Mucosa of stomach (tissue), 1 donor: ENCODE data around the gene RNF6.
A peak's percentile ranks its signal among the peaks of the same experiment; 100 is the strongest.
"Not testable (repeated sequence)": the region's sequence is repeated elsewhere in the genome, so short reads cannot be mapped to it uniquely, and the experiment has no call there.

ENCODE experiments used
- H3K27me3 ChIP-seq: one replicate; pipeline ENCODE4 v1.7.0; 2013; ENCODE audit warnings: mild to moderate bottlenecking, low read length; ENCODE audit not compliant: control insufficient read depth, insufficient read depth
- H3K36me3 ChIP-seq: one replicate; pipeline ENCODE4 v1.7.0; 2013; ENCODE audit warnings: low read length; ENCODE audit not compliant: control insufficient read depth, insufficient read depth
- H3K4me1 ChIP-seq: one replicate; pipeline ENCODE4 v1.7.0; 2013; ENCODE audit warnings: mild to moderate bottlenecking, low read length; ENCODE audit not compliant: control insufficient read depth, insufficient read depth
- H3K4me3 ChIP-seq: one replicate; pipeline ENCODE4 v1.7.0; 2013; ENCODE audit warnings: low read length
- H3K9ac ChIP-seq: one replicate; pipeline ENCODE4 v1.7.0; 2013; ENCODE audit warnings: mild to moderate bottlenecking, low read length, moderate library complexity
- H3K9me3 ChIP-seq: one replicate; pipeline ENCODE4 v1.7.0; 2013; ENCODE audit warnings: mild to moderate bottlenecking, low read length, moderate library complexity; ENCODE audit not compliant: control insufficient read depth
- donor health status: Pancreatic carcinoma.

RNF6 gene

GRCh38 chr13:26252006-26252405, 29.9 kb upstream of the RNF6 start:
- not testable (repeated sequence) for H3K9me3 ChIP-seq, H3K27me3 ChIP-seq, H3K36me3 ChIP-seq, H3K4me3 ChIP-seq, H3K4me1 ChIP-seq, H3K9ac ChIP-seq

- no peaks in the 10 kb centered on the region for H3K9me3 ChIP-seq
- peaks cover 3% of the 10 kb centered on the region for H3K4me1 ChIP-seq
- H3K4me3 ChIP-seq = no peak overlapping the region
- no peaks in the 10 kb centered on the region for H3K27me3 ChIP-seq
- H3K9ac ChIP-seq = no peak overlapping the region
- H3K36me3 ChIP-seq = no peaks in the 10 kb centered on the region
These were observed 27.4 kb upstream of the RNF6 start for GRCh38 chr13:26249551-26249950.

- no peak overlapping the region for H3K4me3 ChIP-seq
- H3K36me3 ChIP-seq = no peaks in the 10 kb centered on the region
- no peaks in the 10 kb centered on the region for H3K4me1 ChIP-seq
- no peak overlapping the region for H3K9ac ChIP-seq
- H3K9me3 ChIP-seq = no peaks in the 10 kb centered on the region
- no peaks in the 10 kb centered on the region for H3K27me3 ChIP-seq
These were observed 25.5 kb upstream of the RNF6 start for GRCh38 chr13:26247608-26248007.

GRCh38 chr13:26247011-26247410, 24.9 kb upstream of the RNF6 start:
- H3K9me3 ChIP-seq = no peaks in the 10 kb centered on the region
- no peak overlapping the region for H3K4me3 ChIP-seq
- no peaks in the 10 kb centered on the region for H3K27me3 ChIP-seq
- no peaks in the 10 kb centered on the region for H3K36me3 ChIP-seq
- no peak overlapping the region for H3K9ac ChIP-seq
- no peaks in the 10 kb centered on the region for H3K4me1 ChIP-seq

GRCh38 chr13:26246154-26246553, 24.0 kb upstream of the RNF6 start:
- H3K4me1 ChIP-seq = no peaks in the 10 kb centered on the region
- H3K36me3 ChIP-seq = no peaks in the 10 kb centered on the region
- H3K9ac ChIP-seq = no peak overlapping the region
- H3K4me3 ChIP-seq = no peak overlapping the region
- H3K27me3 ChIP-seq = no peaks in the 10 kb centered on the region
- H3K9me3 ChIP-seq = no peaks in the 10 kb centered on the region

- no peaks in the 10 kb centered on the region for H3K27me3 ChIP-seq
- H3K9ac ChIP-seq = no peak overlapping the region
- no peaks in the 10 kb centered on the region for H3K9me3 ChIP-seq
- H3K36me3 ChIP-seq = no peaks in the 10 kb centered on the region
- no peaks in the 10 kb centered on the region for H3K4me1 ChIP-seq
- H3K4me3 ChIP-seq = no peak overlapping the region
These were observed 14.2 kb upstream of the RNF6 start for GRCh38 chr13:26236296-26236695.

- Histone ChIP-seq H3K4me3 (no peak overlapping the region), H3K27me3 (no peaks in the 10 kb centered on the region), H3K9me3 (no peaks in the 10 kb centered on the region), H3K36me3 (no peaks in the 10 kb centered on the region), H3K9ac (no peak overlapping the region), H3K4me1 (no peaks in the 10 kb centered on the region)
These were observed 8.6 kb upstream of the RNF6 start for GRCh38 chr13:26230703-26231102.

GRCh38 chr13:26229080-26229615, 7.0 kb upstream of the RNF6 start:
- Histone ChIP-seq H3K9ac (no peak overlapping the region), H3K9me3 (no peaks in the 10 kb centered on the region), H3K4me3 (no peak overlapping the region), H3K36me3 (no peaks in the 10 kb centered on the region), H3K4me1 (no peaks in the 10 kb centered on the region), H3K27me3 (no peaks in the 10 kb centered on the region)

- no peaks in the 10 kb centered on the region for H3K27me3 ChIP-seq
- H3K36me3 ChIP-seq = no peaks in the 10 kb centered on the region
- no peaks in the 10 kb centered on the region for H3K4me1 ChIP-seq
- no peak overlapping the region for H3K9ac ChIP-seq
- H3K4me3 ChIP-seq = no peak overlapping the region
- no peaks in the 10 kb centered on the region for H3K9me3 ChIP-seq
These were observed 6.0 kb upstream of the RNF6 start for GRCh38 chr13:26228096-26228495.

GRCh38 chr13:26227166-26227971, 5.3 kb upstream of the RNF6 start:
- Histone ChIP-seq H3K27me3 (no peaks in the 10 kb centered on the region), H3K4me3 (no peak overlapping the region), H3K36me3 (no peaks in the 10 kb centered on the region), H3K4me1 (no peaks in the 10 kb centered on the region), H3K9me3 (no peaks in the 10 kb centered on the region), H3K9ac (no peak overlapping the region)

GRCh38 chr13:26225896-26226617, 3.9 kb upstream of the RNF6 start:
- Histone ChIP-seq H3K4me1 (no peaks in the 10 kb centered on the region), H3K9ac (no peak overlapping the region), H3K4me3 (no peak overlapping the region), H3K9me3 (no peaks in the 10 kb centered on the region), H3K36me3 (no peaks in the 10 kb centered on the region), H3K27me3 (no peaks in the 10 kb centered on the region)

- H3K27me3 ChIP-seq = no peaks in the 10 kb centered on the region
- H3K9ac ChIP-seq = peak overlapping the region; percentile 98
- H3K36me3 ChIP-seq = no peaks in the 10 kb centered on the region
- H3K9me3 ChIP-seq = no peaks in the 10 kb centered on the region
- no peaks in the 10 kb centered on the region for H3K4me1 ChIP-seq
- peak overlapping the region; percentile 89 for H3K4me3 ChIP-seq
These were observed 469 bp upstream of the RNF6 start for GRCh38 chr13:26222520-26223046.
